Central memory CD4-positive, alpha-beta T cell (primary cell): ENCODE data around the gene SMIM20.
"Not testable (repeated sequence)": the region's sequence is repeated elsewhere in the genome, so short reads cannot be mapped to it uniquely, and the experiment has no call there.

ENCODE experiments used
- DNase-seq: peaks from one replicate; pipeline ENCODE4 v3.0.0; 2022
- total RNA-seq, 3 experiments: gene quantifications; one replicate each; lab custom pipeline; 2026; lab: John Stamatoyannopoulos, UW

Gene SMIM20
- total RNA-seq = 6.8 to 12.4 (median 12.0) reads per million in 3 experiments

- DNase-seq = peak; percentile 91
These were observed at the start of gene SMIM20 for GRCh38 chr4:25913851-25914669. TSS of gene SMIM20 (plus strand) at chr4:25914220. CDS start at chr4:25914314, 94 bp downstream.

- no peak for DNase-seq
These were observed 48.4 kb upstream of the SMIM20 start for GRCh38 chr4:25865586-25865985.

- not testable (repeated sequence) for DNase-seq
These were observed 47.6 kb upstream of the SMIM20 start for GRCh38 chr4:25866401-25866800.

GRCh38 chr4:25867781-25868294 is 46.2 kb upstream of the SMIM20 start:
- no peak for DNase-seq

GRCh38 chr4:25870081-25870480 is 43.9 kb upstream of the SMIM20 start:
- no peak for DNase-seq

GRCh38 chr4:25872851-25873631 is 41.0 kb upstream of the SMIM20 start:
- DNase-seq = no peak

GRCh38 chr4:25873632-25874129 is 40.3 kb upstream of the SMIM20 start:
- DNase-seq = no peak

- no peak for DNase-seq
These were observed 39.4 kb upstream of the SMIM20 start for GRCh38 chr4:25874655-25875054.

GRCh38 chr4:25875281-25875745 is 38.7 kb upstream of the SMIM20 start:
- no peak for DNase-seq

- no peak for DNase-seq
These were observed 35.3 kb upstream of the SMIM20 start for GRCh38 chr4:25878676-25879075.

- DNase-seq = no peak
These were observed 34.9 kb upstream of the SMIM20 start for GRCh38 chr4:25879091-25879584.

- DNase-seq = no peak
These were observed 34.4 kb upstream of the SMIM20 start for GRCh38 chr4:25879587-25879986.

- no peak for DNase-seq
These were observed 33.9 kb upstream of the SMIM20 start for GRCh38 chr4:25879991-25880651.

GRCh38 chr4:25881193-25881592 is 32.8 kb upstream of the SMIM20 start:
- DNase-seq = no peak

GRCh38 chr4:25882226-25882625 is 31.8 kb upstream of the SMIM20 start:
- no peak for DNase-seq

- DNase-seq = no peak
These were observed 30.5 kb upstream of the SMIM20 start for GRCh38 chr4:25883565-25883964.

GRCh38 chr4:25884031-25884782 is 29.8 kb upstream of the SMIM20 start:
- DNase-seq = no peak

GRCh38 chr4:25888781-25889180 is 25.2 kb upstream of the SMIM20 start:
- DNase-seq = no peak

GRCh38 chr4:25889589-25890503 is 24.2 kb upstream of the SMIM20 start:
- DNase-seq = no peak
